Uterus (tissue), 2 donors: Measurements from ENCODE around the gene CUBN.

Experiments
- POLR2A ChIP-seq, 2 donors: fragments of 450-650 bp; IDR thresholded peaks; one replicate each; pipeline ENCODE4 v1.6.1; 2016; ENCODE audit warnings: antibody characterized with exemption in 2 of 2, mild to moderate bottlenecking in 1 of 2, moderate library complexity in 1 of 2
- TF ChIP-seq, protein P1 (sequence below), 4 experiments: fragments of 200-600 bp in 2 of 4; fragments of 450-650 bp in 2 of 4; sonication (generic) in 2 of 4; IDR thresholded peaks; one replicate each; pipeline ENCODE4 v1.5.1; 2016 to 2019; ENCODE audit warnings: antibody characterized with exemption in 4 of 4, mild to moderate bottlenecking in 2 of 4, moderate library complexity in 1 of 4

DNA sequence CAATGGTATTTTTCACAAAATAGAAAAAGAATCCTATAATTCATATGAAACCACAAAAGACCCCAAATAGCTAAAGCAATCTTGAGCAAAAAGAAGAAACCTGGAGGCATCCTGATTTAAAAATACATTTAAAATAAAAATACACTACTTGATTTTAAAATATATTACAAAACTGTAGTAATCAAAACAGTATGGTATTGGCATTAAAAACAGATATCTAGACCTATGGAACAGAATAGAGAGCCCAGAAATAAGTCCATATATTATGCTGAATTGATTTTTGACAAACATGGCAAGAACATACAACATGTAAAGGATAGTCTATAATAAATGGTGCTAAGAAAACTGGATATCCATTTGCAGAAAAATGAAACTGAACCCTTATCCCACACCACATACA lies 34.8 kb downstream of the CUBN start:
- TF ChIP-seq POLR2A (IDR thresholded peaks at IDR 0.05), result no peak
- TF ChIP-seq, protein P1, sequence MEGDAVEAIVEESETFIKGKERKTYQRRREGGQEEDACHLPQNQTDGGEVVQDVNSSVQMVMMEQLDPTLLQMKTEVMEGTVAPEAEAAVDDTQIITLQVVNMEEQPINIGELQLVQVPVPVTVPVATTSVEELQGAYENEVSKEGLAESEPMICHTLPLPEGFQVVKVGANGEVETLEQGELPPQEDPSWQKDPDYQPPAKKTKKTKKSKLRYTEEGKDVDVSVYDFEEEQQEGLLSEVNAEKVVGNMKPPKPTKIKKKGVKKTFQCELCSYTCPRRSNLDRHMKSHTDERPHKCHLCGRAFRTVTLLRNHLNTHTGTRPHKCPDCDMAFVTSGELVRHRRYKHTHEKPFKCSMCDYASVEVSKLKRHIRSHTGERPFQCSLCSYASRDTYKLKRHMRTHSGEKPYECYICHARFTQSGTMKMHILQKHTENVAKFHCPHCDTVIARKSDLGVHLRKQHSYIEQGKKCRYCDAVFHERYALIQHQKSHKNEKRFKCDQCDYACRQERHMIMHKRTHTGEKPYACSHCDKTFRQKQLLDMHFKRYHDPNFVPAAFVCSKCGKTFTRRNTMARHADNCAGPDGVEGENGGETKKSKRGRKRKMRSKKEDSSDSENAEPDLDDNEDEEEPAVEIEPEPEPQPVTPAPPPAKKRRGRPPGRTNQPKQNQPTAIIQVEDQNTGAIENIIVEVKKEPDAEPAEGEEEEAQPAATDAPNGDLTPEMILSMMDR (IDR thresholded peaks at IDR 0.05), result no peak
